T-helper 1 cell treated with Interleukin-12 subunit alpha and Interleukin-12 subunit beta and Interleukin-4 antibody, amounts not matched to agents 30 ng/mL and 1 ng/mL, for 36 hours (primary cell): ENCODE results near the gene NPRL2. TPM values are rescaled to one million over a fixed set of nuclear protein-coding genes. Genes with fewer than 3 reads are reported as not detected.

ENCODE experiments used
- intact Hi-C: fragments of 100-400 bp; cut with micrococcal nuclease; formaldehyde crosslinking; loops from one replicate; pipeline ENCODE4 v1.15.1; 2024
- total RNA-seq: library from RNA; stranded (reverse); gene quantifications from 2 replicates; pipeline ENCODE4 v1.2.3, GENCODE V29; 2022

Gene NPRL2
- total RNA-seq, 1 donor from 2014 or later: 51.8 TPM

- intact Hi-C loops: no loop called here
Measured at GRCh38 chr3:50373146-50374051, 22.8 kb upstream of the NPRL2 start.

- intact Hi-C loops: no loop called here
Measured at GRCh38 chr3:50372349-50372748, 21.8 kb upstream of the NPRL2 start.

DNA sequence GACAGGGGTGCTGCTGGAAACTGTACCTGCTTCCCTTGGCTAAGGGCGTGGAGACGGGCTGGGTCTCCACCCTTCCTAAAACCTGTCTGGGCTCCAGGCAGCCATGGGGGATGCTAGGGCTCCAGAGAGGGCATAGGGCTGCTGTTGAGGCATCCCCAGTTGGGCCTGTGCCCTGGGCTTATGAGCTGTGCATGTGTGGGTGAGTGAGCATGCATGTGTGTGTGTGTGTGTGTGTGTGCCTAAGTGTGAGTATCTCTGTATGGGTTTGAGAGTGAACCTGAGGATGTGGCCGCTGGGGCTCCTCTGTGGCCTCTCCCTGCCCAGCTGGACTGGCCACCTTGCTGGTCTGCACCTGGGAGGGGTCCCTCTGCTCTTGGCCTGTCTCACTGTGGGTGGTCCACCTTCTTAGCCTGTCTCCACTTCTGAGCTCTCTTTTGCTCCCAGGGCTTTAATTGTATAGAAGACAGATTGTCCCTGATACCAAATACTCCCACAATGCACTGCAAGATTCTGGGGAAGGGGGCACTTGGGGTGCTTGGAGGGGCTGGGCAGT, 20.6 kb upstream of the NPRL2 start:
- intact Hi-C loops: no loop called here

DNA sequence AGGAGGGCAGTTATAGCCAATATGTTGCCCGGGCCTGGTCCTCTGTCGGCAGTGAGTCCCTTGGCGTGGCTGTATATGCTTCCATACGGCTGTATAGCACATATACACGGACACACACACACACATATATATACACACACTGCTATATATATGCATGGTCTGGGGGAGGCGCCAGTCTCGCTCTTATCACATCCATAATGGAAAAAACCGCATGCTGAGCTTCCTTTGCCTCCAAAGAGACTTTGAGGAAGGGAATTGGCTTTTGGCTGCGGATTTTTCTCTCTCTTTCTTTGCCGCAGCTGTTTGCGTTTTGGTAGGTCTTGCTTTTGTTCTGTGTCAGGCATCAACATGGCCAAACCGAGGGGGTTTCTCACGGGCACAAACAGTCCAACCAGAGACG, 20.0 kb upstream of the NPRL2 start:
- intact Hi-C loops: no loop called here

DNA sequence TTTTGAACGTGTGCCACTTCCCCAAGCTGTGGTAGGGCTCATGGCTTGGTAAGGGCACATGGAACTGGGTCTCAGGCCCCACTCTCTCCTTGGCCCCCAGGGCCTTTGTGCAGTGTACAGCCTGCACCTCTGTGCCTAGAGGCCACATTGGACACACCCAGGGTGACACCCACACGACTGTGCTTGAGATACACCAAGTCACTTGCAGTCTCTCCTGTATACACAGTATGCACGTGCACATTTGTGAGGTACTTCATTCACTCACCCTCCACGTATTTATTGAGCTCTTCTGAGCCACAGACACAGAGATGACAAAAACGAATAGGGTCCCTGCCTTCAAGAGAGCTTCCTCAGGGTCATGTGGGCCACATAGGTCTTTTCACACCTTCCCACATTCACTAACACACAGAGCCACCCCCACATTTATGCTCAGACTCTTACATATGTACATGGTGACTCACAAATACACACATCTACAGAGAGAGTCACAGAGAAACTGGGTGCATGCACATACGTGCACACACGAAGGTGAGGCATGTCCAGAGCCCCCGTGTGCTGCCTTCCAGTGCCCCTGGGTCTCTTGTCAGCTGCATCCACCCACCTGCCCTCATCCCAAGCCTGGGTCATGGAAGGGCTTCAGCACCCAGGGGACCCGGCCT, 18.6 kb upstream of the NPRL2 start:
- intact Hi-C loops: no loop called here

GRCh38 chr3:50365842-50366220, 15.3 kb upstream of the NPRL2 start:
- intact Hi-C loops: loop anchor here (1.0 kb wide), 5 partner anchors 15 to 201 kb away; partner anchors contain the start of gene C3orf18

GRCh38 chr3:50365080-50365841, 14.7 kb upstream of the NPRL2 start:
- intact Hi-C loops: loop anchor here (1.0 kb wide), 5 partner anchors 14 to 202 kb away; partner anchors contain the start of gene C3orf18

- intact Hi-C loops: loop anchor here (1.0 kb wide), 5 partner anchors 13 to 203 kb away; partner anchors contain the start of gene C3orf18
Measured at GRCh38 chr3:50364573-50365079, 14.1 kb upstream of the NPRL2 start.

DNA sequence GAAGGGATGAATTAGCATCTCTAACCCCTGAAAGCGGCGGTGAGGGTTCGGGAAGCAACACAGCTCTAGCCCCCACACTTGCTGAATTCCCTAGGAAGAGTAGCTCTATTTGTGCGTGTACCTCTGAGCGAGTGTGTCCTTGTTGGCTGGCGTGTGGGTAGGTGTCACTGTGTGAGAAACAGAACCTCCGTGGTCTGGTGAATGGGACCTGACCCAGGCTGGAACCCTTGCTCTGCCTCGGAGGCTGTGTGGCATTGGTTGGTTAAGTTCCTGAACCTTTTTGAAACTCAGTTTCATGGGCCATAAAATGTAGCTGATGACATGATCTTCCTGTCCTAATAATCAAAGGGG, 9.2 kb upstream of the NPRL2 start:
- intact Hi-C loops: loop anchor here (1.0 to 10.0 kb wide), 14 partner anchors 8 to 1795 kb away; partner anchors contain the start of genes C3orf18, DCAF1, DUSP7 and GNAI2

DNA sequence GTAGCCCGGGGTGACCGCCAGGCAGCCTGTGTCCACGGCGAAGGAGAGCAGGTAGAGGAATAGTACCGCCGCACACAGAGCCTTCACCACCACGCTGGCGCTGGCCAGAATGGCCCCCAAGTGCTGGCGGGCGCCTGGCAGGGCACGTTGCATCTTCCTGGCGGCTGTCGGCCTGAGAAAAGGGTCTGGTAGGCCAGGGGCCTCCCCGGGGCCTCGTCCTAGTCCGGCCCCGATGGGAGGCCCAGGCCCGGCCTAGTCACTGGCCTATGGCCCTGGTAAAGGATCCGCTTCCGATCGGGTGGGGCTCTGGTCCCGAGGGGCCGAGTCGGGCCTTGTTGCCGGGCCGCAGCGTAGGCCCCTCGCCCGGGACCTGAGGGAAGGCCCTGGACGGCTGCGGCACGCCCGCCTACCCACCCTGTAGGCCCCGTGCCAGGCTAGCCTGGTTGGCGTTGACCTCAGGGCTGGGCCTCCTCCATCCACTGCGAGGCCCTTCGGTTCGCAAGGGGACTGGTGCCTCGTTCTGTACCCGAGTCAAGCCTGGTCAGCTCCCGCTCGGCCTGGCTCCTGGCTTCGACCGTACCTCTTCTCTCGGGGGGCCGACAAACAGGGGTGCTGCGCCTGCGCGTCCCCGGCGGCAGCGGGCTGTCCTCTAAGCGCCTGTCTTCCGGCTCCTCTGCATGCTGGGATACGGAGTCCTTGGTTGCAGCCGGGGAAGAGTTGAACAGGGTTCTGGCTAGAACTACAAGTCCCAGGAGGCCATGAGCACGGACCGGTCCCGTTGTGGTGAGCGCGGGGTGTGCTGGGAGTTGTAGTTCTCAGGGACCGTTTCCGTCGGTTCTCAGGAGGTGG, 8.6 kb upstream of the NPRL2 start, which contains the start of gene TMEM115:
TMEM115 (minus strand) TSS at position 611 of the 849 bp plus-strand sequence; CDS start at position 153, 458 bp downstream.
- intact Hi-C loops: loop anchor here (1.0 to 10.0 kb wide), 14 partner anchors 8 to 1795 kb away; partner anchors contain the start of genes C3orf18, DCAF1, DUSP7 and GNAI2

- intact Hi-C loops: loop anchor here (2.0 to 10.0 kb wide), 5 partner anchors 14 to 1696 kb away; partner anchors contain the start of genes DCAF1, DUSP7, GNAI2 and MAPKAPK3
Measured at GRCh38 chr3:50358355-50358910, 7.9 kb upstream of the NPRL2 start.

DNA sequence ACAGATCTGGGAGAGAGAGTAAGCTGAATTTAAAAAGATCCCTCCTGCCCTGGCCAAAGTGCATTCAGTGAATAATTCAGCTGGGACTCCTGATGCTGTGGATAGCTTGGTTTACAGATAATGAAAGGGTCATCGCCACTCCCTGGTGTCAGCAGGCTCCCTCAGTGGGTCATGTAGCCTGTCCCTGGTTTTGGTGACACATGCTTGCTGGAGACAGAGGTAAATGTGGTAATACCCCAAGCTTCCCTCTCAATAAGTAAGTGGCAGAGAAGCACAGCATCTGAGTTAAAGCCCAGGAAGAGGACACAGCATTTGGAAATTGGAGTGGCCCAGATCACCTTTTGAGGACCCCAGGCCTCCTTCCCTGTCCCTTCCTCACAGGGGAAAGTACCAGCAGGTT, 6.9 kb upstream of the NPRL2 start:
- intact Hi-C loops: loop anchor here (5.0 to 10.0 kb wide), 2 partner anchors 120 to 1697 kb away; partner anchors contain the start of genes DUSP7 and GNAI2

DNA sequence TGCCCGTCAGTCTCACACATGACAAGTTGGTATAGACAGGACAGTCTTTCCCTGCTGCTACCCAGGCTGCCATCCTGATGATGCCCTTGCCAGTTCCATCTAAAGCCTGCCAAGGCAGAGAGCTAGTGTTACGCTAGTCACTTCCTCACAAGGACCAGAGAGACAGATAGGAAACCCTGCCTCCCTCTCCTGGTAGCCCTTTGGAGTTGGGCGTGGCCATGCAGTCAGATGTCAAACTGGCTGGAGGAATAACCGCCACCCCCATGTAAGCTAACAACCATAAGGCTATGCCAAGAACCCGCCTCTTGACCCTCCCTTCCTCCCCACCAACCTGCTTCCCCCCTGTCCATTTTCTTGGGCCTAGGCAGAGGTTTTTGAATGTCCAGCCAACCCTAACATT, 6.0 kb upstream of the NPRL2 start:
- intact Hi-C loops: loop anchor here (5.0 to 10.0 kb wide), 2 partner anchors 119 to 1698 kb away; partner anchors contain the start of genes DUSP7 and GNAI2

DNA sequence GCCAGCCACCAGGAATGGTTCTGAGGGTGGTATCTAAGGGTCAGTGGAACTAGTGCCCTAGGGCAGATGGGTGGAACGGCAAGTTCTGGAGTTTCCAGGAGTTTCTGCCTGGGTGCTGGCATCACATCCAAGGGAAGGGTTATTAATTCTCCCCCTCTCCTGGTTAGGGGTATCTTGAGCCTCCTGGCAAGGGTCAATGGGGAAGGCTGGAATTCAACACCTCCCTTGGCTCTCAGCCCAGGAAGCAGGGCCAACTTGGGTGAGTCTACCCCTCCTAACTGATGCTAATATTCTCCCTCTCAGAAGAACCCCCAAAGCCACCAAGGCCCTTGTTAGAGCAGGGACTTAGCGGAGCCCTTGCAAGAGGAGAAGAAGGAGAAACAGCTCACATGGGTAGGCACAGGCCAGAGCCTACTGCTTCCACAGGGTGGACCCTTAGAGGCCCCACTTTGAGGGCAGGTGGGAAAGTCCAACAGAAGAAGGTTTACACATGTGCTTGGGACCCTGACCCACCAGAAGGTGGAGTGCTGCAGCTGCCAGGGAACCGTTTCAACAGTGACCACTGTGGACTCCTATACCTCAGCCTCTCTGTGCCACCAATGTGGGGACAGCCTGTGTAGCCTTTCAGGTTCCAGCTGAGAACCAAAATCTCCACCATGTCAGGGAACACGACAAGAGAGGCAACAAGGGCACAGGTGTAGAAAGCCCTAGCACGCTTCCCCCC, 5.4 kb upstream of the NPRL2 start:
- intact Hi-C loops: loop anchor here (5.0 to 10.0 kb wide), 2 partner anchors 119 to 1699 kb away; partner anchors contain the start of genes DUSP7 and GNAI2

DNA sequence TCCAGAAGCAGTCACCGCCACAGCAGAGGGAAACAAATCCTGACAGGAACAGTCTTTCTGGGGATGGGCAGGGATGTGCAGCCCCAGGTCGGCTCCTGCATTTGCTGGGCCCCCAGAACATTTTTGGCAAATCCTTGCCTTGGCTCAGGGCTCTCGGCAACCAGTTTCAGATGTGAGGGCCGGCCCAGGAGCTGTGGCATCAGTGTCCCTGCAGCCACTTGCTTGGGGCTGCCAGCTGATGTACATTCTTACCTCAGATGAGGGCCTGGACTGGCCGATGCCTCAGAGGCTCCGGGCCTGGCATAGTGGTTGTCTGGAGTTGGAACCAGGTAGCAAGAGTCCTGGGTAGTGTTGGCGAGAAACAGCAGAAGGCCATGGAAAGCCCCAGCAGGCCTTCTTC, 4.3 kb upstream of the NPRL2 start:
- intact Hi-C loops: loop anchor here (5.0 to 10.0 kb wide), 4 partner anchors 97 to 1700 kb away; partner anchors contain the start of genes DUSP7, GNAI2, PARP3 and RRP9

DNA sequence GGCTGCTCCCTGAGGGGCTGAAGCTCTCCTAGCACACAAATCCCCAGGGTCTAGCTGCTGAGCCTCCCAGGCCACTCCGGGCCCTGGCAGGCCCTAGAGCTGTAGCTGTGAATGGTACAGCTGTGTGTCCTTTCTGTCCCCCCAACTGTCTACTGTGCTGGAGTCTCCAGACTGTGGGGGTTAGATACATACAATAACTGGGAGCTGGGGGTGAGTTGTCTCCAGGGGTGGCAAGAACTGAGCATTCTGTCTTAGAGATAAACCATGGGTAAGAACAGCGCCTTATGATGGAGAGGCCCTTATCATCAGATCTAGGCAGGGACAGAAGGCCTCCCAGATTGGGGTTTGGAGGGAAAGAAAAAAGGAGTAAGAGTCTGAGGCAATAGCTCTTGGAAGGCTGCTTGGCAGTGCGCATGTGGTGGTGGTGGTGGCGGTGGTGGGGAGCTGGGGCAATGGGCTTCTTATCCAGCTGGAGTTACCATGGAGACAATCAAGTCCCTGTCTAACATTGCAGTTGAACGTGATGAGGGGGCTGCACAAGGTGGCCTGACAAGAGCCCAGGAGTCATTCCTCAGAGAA, 3.7 kb upstream of the NPRL2 start:
- intact Hi-C loops: loop anchor here (5.0 to 10.0 kb wide), 3 partner anchors 98 to 1701 kb away; partner anchors contain the start of genes DUSP7, PARP3 and RRP9

DNA sequence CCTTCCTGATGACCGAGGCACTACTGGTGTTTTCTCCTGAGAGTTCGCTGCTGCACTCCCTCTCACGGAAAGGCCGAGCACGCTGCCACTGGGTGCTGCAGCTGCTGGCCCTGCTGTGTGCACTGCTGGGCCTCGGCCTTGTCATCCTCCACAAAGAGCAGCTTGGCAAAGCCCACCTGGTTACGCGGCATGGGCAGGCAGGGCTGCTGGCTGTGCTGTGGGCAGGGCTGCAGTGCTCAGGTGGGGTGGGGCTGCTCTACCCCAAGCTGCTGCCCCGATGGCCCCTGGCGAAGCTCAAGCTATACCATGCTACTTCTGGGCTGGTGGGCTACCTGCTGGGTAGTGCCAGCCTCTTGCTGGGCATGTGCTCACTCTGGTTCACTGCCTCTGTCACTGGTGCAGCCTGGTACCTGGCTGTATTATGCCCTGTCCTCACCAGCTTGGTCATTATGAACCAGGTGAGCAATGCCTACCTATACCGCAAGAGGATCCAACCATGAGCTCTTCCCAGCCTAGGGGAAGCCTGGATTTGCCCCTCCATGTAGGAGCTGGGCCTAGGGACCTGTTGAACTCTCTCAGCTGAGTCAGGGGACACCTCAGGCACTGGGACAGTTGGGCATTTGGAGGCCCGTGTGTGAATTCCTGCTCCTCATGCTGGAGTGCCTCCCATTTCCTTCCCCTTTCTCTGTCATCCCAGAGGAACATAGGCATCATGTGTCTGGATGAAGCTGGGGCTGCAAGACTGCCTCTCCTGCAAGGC, 2.9 kb upstream of the NPRL2 start:
- intact Hi-C loops: loop anchor here (5.0 to 10.0 kb wide), 3 partner anchors 99 to 1701 kb away; partner anchors contain the start of genes DUSP7, PARP3 and RRP9
